Measurements from ENCODE around the gene RXRB.

RXRB gene

DNA sequence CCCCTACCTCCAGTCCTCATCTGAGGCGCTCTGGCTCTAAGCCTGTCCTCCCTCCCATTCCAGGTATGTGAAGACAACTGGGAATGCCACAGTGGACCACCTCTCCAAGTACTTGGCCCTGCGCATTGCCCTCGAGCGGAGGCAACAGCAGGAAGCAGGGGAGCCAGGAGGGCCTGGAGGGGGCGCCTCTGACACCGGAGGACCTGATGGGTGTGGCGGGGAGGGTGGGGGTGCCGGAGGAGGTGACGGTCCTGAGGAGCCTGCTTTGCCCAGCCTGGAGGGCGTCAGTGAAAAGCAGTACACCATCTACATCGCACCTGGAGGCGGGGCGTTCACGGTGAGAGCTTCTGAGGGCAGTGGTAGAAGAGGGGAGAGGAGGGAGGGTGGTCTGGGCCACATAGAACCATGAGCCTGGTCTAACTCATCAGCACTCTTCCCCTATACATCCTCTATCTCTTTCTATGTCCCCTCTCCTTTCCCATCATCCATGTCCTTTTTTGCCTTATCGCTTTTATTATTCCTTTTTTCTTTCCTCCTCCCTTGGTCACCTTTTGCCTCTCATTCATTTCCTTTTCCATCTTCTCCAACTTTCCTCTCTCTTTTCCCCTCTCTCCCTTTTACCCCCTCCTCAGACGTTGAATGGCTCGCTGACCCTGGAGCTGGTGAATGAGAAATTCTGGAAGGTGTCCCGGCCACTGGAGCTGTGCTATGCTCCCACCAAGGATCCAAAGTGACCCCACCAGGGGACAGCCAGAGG is 11.4 kb upstream of the RXRB start:
- DNase-seq = no peak

DNA sequence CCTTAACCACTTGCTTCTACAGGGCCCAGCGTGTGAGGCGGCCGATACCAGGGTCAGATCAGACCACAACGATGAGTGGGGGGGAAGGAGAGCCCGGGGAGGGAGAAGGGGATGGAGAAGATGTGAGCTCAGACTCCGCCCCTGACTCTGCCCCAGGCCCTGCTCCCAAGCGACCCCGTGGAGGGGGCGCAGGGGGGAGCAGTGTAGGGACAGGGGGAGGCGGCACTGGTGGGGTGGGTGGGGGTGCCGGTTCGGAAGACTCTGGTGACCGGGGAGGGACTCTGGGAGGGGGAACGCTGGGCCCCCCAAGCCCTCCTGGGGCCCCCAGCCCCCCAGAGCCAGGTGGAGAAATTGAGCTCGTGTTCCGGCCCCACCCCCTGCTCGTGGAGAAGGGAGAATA is 10.7 kb upstream of the RXRB start:
- DNase-seq = no peak

DNA sequence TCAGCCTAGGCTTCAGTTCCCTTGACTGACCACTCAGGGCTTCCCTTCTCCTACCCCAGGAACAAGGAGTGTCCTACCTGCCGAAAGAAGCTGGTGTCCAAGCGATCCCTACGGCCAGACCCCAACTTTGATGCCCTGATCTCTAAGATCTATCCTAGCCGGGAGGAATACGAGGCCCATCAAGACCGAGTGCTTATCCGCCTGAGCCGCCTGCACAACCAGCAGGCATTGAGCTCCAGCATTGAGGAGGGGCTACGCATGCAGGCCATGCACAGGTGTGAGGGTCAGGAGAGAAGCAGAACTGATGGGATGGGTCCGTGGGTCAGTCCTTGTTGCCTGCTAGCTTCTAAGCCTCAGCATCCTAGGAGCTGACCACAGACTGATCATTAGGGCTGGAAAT is 9.4 kb upstream of the RXRB start:
- DNase-seq = no peak

DNA sequence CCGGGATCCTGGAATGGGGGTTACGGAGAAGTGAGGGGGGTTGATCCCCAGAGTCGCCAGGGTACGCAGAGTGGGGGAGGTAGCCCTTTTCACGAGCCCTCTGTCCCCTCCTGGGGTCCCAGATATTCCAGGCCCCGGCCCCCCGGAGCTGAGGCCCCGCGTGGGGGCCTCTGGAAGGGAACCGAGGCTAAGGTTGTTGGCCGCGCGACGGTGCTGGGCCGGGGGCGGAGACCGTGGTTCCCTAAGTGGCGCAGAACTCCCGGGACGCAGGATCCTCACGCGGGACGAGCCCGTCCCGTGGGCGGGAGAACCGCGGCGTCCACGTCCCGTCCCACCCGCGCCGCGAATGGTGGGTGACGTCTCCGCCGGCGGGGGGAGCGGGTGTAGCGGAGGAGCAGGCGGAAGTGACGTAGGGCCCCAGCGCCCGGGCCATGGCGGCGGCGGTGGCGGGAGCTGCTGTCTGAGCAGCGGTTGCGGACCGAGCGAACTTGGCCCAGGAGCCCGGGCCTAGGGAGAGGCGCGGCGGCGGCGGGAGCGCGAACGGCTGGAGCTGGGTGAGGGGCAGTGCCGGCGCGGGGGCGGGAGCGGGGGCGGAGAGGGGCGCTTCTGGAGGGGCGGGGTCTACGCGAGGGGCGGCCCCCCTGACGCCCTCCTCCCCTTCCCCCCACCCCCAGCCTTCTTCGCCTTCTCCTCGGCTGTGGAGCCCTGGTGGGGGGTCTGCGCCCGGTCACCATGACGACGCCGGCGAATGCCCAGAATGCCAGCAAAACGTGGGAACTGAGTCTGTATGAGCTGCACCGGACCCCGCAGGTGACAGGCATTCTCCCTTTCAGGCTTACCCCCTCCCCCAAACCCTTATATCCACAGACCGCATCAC is 7.9 kb upstream of the RXRB start, which contains the start of gene RING1:
Gene RING1, plus strand, starts transcription at position 410 of the 877 bp plus-strand sequence. Its CDS starts 323 bp downstream, at position 733.
- peak; percentile 85 for DNase-seq

DNA sequence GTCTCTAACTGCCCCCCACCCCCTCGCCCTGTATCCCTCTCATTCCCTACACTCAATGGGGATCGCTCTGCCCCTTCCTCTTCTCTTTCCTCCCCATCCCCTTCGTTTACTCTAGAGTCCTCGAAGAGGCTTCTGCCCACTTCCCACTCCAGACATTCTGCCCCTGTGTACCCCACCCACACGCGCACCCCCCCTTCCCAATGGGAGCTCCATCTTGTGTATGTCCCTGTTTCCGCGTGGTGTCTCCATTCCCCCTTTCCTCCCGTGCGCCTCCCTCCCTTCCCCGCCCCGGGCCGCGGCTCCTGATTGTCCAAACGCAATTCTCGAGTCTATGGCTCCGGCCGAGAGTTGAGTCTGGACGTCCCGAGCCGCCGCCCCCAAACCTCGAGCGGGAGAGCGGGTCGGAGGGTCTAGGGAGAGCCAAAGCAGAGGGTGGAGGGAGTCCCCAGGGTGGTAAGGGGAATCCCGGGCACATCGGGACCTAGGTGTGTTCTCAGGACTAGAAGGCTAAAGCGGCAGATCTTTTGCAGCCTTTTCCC is 7.2 kb upstream of the RXRB start:
- DNase-seq = no peak

DNA sequence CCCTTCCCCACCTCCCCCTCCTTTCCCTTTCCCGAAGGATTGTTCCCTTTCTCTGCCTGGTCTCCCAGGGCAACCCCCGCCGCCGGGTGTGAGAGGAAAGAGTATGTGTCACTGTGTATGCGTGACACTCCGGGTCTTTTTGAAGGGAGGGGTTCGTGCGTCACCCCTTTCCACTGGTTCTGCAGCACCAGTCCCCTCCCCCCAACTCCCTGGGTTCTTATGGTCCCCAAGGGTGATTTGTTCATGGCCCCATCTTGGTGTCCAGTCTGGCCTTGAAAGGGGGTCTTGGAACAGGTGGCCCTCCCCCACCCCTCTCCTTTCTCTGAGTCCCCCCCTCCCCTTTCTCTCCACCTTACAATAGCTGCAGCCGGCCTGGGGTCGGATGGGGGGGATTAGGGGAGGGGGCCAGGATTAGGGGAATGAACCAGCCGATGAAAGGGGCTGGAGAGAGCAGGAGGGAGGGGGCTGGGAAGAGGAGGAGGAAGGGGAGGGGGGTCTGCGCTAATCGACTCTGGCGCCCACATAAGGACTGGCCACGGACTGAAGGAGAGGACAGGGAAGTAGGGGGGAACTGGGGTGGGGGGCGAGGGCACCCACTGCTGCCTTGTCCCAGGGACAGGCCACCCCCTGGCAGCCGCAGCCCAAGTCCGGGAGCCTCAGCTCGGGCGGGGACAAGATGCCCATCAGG is 6.5 kb upstream of the RXRB start:
- DNase-seq = no peak

DNA sequence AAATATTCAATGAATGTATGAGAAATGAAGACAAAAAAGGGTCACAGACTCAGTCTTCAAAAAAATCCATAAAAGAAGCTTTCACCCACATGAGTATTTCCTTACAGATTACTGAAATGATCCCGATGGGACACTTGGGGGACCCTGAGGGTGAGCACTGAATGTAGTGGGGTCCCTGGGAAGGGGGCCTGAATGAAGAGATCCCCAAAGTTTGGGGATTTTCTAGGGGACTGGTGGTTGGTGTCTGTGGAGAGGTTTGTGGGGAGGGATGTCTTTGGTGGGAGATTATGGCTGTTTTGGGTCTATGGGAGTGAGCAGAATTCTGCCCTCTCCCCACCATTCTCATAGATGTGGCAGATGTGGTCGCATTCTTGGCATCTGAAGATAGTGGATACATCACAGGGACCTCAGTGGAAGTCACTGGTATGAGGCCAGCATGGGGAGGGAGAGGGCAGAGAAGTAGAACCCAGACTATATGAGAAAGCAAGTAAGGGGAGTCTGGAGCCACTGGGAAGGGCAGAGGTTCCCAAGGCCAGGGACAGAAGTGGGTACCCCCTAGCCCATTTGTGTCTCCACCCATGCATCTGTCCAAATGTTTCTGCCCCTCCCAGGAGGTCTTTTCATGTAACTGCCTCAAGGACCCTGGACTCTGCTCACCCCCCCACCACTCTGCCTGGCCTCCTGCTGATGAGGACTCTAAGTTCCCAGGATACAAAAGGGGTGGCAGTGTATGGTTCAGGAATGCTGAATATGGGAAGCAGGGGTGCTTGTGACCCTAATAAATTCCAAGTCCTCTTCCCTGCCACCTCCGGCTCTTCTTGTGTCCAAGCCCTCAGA is 5.8 kb upstream of the RXRB start:
- DNase-seq = no peak

DNA sequence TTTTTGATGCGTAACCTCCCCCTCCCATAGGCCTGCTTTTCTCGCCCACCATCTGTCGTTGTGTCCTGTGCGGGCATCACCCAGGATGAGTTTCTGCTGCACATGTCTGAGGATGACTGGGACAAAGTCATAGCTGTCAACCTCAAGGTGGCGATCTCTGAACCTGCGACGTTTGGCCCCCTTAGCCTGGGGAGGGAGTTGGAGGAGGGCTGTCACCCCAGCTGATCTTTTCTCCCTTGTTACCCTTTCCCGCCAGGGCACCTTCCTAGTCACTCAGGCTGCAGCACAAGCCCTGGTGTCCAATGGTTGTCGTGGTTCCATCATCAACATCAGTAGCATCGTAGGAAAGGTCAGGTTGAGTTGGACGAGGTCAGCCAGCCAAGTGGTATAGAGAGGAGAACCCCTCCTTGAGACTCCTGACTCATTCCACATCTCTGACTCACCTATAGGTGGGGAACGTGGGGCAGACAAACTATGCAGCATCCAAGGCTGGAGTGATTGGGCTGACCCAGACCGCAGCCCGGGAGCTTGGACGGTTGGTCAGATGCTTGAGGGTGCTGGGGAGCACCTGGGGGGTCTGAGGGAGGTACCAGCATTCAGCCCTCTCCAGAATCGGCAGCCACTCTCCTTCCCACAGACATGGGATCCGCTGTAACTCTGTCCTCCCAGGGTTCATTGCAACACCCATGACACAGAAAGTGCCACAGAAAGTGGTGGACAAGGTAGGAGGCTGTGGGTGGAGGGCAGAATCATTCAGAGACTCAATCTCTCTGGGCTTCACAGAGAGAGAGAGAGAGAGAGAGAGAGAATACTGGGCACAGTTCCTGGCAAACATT is 4.9 kb upstream of the RXRB start:
- DNase-seq = no peak

DNA sequence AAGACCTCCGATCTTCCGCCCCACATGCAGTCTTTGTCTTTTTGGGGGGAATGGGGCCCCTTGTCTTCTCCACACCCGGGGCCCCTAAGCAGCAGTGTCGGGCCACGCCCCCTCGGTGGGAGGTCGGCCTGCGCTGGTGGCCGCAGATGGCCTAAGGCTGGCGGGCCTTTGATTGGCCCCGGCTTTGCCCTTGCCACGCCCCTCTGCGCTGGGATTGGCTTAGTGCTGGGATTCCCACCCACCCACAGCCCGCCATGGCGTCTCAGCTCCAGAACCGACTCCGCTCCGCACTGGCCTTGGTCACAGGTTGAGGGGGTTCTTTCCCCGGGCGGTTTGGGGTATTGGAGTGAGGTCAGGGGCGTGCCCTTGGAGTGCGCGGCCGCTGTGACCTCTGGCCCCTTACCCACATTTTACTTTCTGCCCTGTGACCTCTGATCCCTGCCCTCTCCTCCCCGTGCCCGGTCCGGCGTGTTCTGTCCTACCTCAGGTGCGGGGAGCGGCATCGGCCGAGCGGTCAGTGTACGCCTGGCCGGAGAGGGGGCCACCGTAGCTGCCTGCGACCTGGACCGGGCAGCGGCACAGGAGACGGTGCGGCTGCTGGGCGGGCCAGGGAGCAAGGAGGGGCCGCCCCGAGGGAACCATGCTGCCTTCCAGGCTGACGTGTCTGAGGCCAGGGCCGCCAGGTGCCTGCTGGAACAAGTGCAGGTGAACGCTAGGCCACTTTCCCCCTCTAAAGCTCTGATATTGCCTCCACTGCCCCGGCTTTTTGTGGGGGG is 4.1 kb upstream of the RXRB start, which contains the start of gene HSD17B8:
Gene HSD17B8, plus strand, starts transcription at position 241 of the 776 bp plus-strand sequence. Its CDS starts 14 bp downstream, at position 255.
- DNase-seq = peak; percentile 90

DNA sequence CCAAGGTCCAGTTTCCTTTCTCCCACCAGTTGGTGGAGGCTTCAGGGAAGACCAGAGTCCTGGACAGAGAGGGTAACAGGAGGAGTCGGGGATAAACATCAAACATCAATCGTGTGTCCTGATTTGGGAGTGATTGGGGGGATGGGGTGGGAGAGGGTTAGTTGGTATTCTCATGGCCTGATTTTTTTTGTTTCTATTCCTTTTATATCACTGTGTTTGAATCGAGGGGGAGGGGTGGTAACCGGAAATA is 3.6 kb upstream of the RXRB start:
- DNase-seq = no peak

DNA sequence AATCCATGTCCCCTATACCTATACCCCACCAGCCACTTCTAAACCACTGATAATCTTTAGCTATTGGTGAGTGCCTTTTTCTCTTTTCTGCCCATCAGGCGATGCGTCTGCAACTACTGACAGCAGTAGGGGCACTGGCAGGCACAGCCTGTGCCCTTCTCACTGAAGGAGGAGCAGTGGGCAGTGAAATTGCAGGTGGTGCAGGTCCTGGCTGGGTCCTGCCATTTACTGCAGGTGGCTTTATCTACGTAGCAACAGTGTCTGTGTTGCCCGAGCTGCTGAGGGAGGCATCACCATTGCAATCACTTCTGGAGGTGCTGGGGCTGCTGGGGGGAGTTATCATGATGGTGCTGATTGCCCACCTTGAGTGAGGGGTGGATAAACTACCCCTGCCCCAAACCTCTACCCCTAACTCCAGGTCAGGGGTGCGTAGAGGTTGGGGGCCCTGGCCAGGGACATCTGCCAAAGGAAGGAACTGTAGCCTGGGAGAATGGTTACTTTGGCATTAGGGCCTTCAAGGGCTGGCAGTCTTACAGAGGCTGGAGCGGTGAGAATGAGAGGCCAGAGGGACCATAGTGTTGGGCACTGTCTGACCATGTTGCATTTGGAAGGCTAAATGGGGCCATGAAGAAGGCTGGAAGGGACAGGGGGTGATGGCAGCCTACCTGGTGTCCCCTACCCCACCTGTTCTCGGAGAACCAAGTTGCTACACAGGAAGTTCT is 3.1 kb upstream of the RXRB start:
- DNase-seq = no peak

DNA sequence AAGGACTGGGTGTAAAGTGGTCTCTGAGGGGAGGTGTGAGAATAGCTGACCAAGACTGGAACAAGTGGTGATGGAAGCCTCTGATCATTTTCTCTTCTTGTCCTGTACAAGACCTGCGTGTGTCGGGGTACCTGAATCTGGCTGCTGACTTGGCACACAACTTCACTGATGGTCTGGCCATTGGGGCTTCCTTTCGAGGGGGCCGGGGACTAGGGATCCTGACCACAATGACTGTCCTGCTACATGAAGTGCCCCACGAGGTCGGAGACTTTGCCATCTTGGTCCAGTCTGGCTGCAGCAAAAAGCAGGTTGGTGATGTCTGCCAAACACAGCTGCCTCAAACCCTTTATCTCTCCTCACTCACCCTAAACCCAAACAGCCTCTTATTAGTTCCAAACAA is 2.3 kb upstream of the RXRB start:
- no peak for DNase-seq

DNA sequence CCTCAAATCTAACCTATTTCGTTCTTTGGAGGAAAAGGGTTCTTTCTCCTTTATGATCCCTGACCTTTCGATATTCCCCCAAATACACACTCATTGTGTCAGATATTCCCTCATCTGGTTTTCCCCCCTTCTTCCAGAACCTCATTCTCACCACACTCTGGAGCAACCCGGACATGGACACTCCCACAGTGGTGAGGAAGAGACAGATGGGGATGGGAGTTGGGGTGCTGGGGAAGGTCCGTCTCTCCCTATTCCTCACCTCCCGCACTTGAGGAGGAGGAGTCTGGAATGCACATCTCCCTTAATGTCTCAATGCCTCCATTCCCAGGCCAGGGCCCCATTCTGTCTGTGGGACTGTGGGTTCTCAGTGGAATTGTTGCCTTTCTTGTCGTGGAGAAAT is 1.5 kb upstream of the RXRB start:
- no peak for DNase-seq

DNA sequence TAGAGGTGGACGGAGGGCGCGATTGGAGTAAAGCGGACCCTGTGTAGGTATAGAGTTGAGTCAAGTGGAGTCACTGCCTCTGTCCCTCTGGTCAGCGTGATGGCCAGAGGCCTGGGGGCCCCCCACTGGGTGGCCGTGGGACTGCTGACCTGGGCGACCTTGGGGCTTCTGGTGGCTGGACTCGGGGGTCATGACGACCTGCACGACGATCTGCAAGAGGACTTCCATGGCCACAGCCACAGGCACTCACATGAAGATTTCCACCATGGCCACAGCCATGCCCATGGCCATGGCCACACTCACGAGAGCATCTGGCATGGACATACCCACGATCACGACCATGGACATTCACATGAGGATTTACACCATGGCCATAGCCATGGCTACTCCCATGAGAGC is 681 bp upstream of the RXRB start:
- no peak for DNase-seq

DNA sequence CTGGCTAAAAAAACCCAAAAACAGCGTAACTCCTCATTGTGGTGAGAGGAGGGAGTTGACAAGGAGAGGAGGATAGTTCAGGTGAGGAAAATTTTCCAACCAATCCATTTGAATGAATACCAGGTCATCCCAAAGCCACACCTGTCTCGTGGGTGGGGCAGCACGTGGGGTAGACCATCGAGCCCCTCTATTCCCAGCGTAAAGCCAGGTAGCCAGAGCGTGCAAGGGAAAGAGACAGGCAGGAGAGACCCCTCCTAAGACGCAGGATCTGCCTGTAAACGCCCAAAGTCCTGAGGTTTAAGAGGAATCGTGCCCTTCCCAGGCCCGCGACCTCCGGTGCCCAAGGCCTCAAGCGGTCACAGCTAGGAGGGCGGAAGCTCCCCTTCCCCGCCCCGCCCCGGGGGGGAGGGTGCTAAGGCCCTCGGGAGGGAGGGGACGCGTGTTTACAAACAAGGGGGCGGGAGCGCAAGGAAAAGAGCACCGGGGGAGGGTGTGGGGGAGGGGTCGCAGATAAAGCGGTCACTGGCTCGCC is 712 bp downstream of the RXRB start:
- no peak for DNase-seq

DNA sequence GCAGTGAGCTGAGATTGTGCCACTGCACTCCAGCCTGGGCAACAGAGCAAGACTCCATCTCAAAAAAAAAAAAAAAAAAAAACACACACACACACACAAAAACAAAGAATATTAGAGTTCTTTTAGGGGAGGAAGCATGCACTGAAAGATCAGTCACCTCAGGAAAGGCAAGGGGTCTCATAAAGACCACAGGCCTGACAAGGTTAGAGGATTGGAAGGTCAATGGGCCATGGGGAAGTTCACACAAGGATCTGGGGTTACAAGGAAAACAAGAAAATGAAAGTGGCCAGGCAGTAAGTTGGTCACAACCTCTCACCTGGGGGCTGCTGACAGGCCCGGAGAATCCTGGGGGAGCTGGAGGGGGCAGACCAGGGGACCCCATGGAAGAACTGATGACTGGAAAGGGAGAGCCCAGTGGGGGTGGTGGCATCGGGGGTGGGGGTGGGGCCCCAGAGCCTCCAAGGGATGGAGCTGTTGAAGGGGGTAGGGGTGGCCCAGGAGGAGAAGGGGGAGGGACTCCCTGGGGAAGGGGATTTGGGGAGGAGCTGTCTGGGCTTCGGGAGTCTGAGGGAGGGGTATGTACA is 1.5 kb downstream of the RXRB start:
- DNase-seq = no peak

DNA sequence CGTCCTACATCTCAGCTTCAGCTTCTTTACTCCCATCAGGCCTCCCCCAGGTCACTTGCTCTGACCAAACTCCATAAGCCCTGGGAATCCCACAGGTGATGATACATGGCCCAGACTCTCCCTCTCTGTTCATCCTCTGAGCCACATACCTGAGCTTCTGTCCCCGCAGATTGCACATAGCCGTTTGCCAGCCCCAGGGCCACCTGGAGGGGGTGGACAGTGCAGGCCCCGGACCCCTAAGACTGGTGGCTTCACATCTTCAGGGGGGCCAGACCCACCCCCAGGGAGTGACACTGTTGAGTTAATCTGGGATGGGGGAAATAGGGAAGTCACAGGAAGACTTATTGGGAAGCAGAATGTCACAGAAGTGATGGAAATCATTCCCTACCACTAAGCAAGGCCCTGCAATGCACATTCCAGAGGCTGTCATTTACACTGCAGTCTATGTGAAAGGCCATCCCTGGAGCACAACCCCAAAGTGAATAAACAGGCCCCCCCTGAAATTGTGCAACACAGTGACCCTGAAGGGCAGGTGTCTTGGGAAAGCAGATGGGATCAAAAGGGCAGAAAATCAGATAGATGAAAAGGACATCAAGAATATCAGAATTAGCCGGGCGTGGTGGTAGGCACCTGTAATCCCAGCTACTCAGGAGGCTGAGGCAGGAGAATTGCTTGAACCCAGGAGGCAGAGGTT is 2.2 kb downstream of the RXRB start:
- no peak for DNase-seq

DNA sequence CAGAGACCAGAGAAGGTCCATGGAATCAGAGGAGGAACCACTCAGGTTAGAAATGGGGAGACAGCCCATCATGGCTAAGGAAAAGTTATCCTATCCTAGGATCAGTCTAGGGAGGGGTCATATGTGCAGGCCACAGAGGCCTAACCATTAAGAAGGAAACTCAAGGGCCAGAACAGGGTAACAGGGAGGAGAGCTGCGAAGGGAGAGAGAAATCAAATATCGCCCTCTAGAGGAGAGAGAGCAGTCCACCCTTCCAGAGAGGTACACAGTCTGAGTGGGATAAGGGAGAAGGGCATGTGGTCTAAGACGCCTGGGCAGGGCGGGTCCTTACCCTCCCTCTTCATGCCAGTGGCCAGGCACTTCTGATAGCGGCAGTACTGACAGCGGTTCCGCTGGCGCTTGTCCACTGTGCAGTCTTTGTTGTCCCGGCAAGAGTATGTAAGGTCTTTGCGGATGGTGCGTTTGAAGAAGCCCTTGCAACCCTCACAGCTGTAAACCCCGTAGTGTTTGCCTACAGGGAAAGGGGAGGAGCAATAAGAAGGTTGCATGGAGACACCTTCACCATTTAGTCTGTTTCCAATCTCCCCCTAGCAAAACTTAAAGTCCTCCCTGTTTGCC is 2.9 kb downstream of the RXRB start:
- no peak for DNase-seq
